GM21737 (cell line): ENCODE measurements around the gene ANKRD16.
"Not testable (repeated sequence)": the region's sequence is repeated elsewhere in the genome, so short reads cannot be mapped to it uniquely, and the experiment has no call there.

Source experiments
- ATAC-seq: cut with Tn5 transposase; IDR thresholded peaks from one replicate; pipeline ENCODE4 v1.9.1; 2021; ENCODE audit warnings: mild to moderate bottlenecking, moderate library complexity; ENCODE audit not compliant: unreplicated experiment

The ANKRD16 gene

GRCh38 chr10:5877041-5877440 is 12.7 kb downstream of the ANKRD16 start:
- not testable (repeated sequence) for ATAC-seq

GRCh38 chr10:5876181-5876768 is 13.4 kb downstream of the ANKRD16 start:
- no peak for ATAC-seq

GRCh38 chr10:5873515-5873995 is 16.1 kb downstream of the ANKRD16 start:
- peak; percentile 69 for ATAC-seq

- ATAC-seq, result no peak
Observed at GRCh38 chr10:5871596-5871995, 18.1 kb downstream of the ANKRD16 start.

GRCh38 chr10:5869156-5869555 is 20.5 kb downstream of the ANKRD16 start:
- ATAC-seq, result no peak

GRCh38 chr10:5868383-5868782 is 21.3 kb downstream of the ANKRD16 start:
- ATAC-seq, result not testable (repeated sequence)

- not testable (repeated sequence) for ATAC-seq
Observed at GRCh38 chr10:5867091-5867615, 22.5 kb downstream of the ANKRD16 start.

- not testable (repeated sequence) for ATAC-seq
Observed at GRCh38 chr10:5866451-5867081, 23.1 kb downstream of the ANKRD16 start.

- not testable (repeated sequence) for ATAC-seq
Observed at GRCh38 chr10:5862981-5863685, 26.6 kb downstream of the ANKRD16 start.

- peak; percentile 94 for ATAC-seq
Observed at GRCh38 chr10:5862360-5862961, 27.2 kb downstream of the ANKRD16 start.

GRCh38 chr10:5860066-5860465 is 29.6 kb downstream of the ANKRD16 start:
- ATAC-seq, result no peak

GRCh38 chr10:5858811-5859210 is 30.9 kb downstream of the ANKRD16 start:
- no peak for ATAC-seq

- no peak for ATAC-seq
Observed at GRCh38 chr10:5856701-5857004, 33.0 kb downstream of the ANKRD16 start.

- ATAC-seq, result no peak
Observed at GRCh38 chr10:5855979-5856700, 33.6 kb downstream of the ANKRD16 start.

- ATAC-seq, result no peak
Observed at GRCh38 chr10:5854131-5854475, 35.6 kb downstream of the ANKRD16 start.

- ATAC-seq, result not testable (repeated sequence)
Observed at GRCh38 chr10:5846667-5847066, 43.0 kb downstream of the ANKRD16 start.

GRCh38 chr10:5844345-5845055 is 45.2 kb downstream of the ANKRD16 start:
- no peak for ATAC-seq

- no peak for ATAC-seq
Observed at GRCh38 chr10:5843686-5844344, 45.9 kb downstream of the ANKRD16 start.

- no peak for ATAC-seq
Observed at GRCh38 chr10:5841965-5842364, 47.7 kb downstream of the ANKRD16 start.
